H1 (cell line): ENCODE measurements around the gene OR4N2. TPM values are rescaled to one million over a fixed set of nuclear protein-coding genes. Genes with fewer than 3 reads are reported as not detected.

Experiments
- CTCF ChIA-PET: fragments of 300-600 bp; sonication (Branson Sonifier 250); formaldehyde crosslinking; loops from one replicate; lab custom pipeline; 2021; ENCODE audit not compliant: partially characterized antibody; lab: Charles Lee
- POLR2A ChIA-PET: fragments of 300-600 bp; sonication (Branson Sonifier 250); formaldehyde crosslinking; loops from one replicate; lab custom pipeline; 2021; ENCODE audit warnings: inconsistent platforms; ENCODE audit not compliant: partially characterized antibody; lab: Charles Lee
- DNase-seq, 2 experiments: peaks; one replicate each; pipeline versions ENCODE4 v3.0.0 to v3.0.0-alpha.2; 2010 to 2022; ENCODE audit warnings: low spot score in 2 of 2, low read depth in 1 of 2, mixed read lengths in 1 of 2
- FAIRE-seq: peaks from 2 replicates; lab custom pipeline; 2011; peaks lifted over from hg19 to GRCh38; lab: Jason Lieb, UNC
- H2AFZ ChIP-seq: 2 replicates; pipeline ENCODE4 v1.8.1; 2012; ENCODE audit warnings: low read length, inconsistent platforms
- H2AK5ac ChIP-seq: 2 replicates; pipeline ENCODE4 v1.6.1; 2013; ENCODE audit warnings: low read depth, low read length
- H2BK120ac ChIP-seq: replicated peaks from 2 replicates; pipeline ENCODE3; 2013; ENCODE audit warnings: low read depth, low read length, inconsistent platforms
- H2BK12ac ChIP-seq: 2 replicates; pipeline ENCODE4 v1.6.1; 2013; ENCODE audit warnings: low read depth, low read length
- H2BK15ac ChIP-seq: 2 replicates; pipeline ENCODE4 v1.6.1; 2013; ENCODE audit warnings: low read length
- H2BK20ac ChIP-seq: 2 replicates; pipeline ENCODE4 v1.6.1; 2013; ENCODE audit warnings: low read length
- H2BK5ac ChIP-seq: 2 replicates; pipeline ENCODE4 v1.6.1; 2013; ENCODE audit warnings: low read depth, low read length
- H3K14ac ChIP-seq: 2 replicates; pipeline ENCODE4 v1.6.1; 2013; ENCODE audit warnings: inconsistent platforms; ENCODE audit not compliant: insufficient read length
- H3K18ac ChIP-seq: 2 replicates; pipeline ENCODE4 v1.6.1; 2013; ENCODE audit warnings: low read length; ENCODE audit errors: extremely low read depth
- H3K23ac ChIP-seq: 2 replicates; pipeline ENCODE4 v1.6.1; 2013; ENCODE audit warnings: inconsistent platforms; ENCODE audit not compliant: insufficient read length
- H3K23me2 ChIP-seq: 2 replicates; pipeline ENCODE4 v1.6.1; 2013; ENCODE audit warnings: low read depth, low read length
- H3K27ac ChIP-seq: 2 replicates; pipeline ENCODE4 v1.6.1; 2011; ENCODE audit warnings: low read depth, low read length, inconsistent platforms
- H3K27me3 ChIP-seq, 4 experiments: replicated peaks in 1 of 4; 1 replicate in 1 of 4; 2 replicates in 3 of 4; pipeline versions ENCODE4 v1.6.1 to v1.8.1; 2011 to 2013; ENCODE audit warnings: low read length in 3 of 4, mild to moderate bottlenecking in 3 of 4, inconsistent platforms in 2 of 4, mixed read lengths in 2 of 4, moderate library complexity in 1 of 4; ENCODE audit not compliant: control insufficient read depth in 3 of 4, insufficient read depth in 3 of 4; ENCODE audit errors: extremely low read depth in 1 of 4
- H3K36me3 ChIP-seq, 4 experiments: 2 replicates each; pipeline versions ENCODE4 v1.6.1 to v1.8.1; 2011 to 2013; ENCODE audit warnings: mild to moderate bottlenecking in 4 of 4, low read length in 3 of 4, moderate library complexity in 2 of 4, control low read depth in 1 of 4, inconsistent platforms in 1 of 4; ENCODE audit not compliant: insufficient read depth in 4 of 4, control insufficient read depth in 2 of 4
- H3K4ac ChIP-seq: replicated peaks from 2 replicates; pipeline ENCODE3; 2013; ENCODE audit warnings: low read length, low read depth, mixed read lengths, inconsistent platforms; ENCODE audit not compliant: insufficient read length
- H3K4me1 ChIP-seq, 4 experiments: replicated peaks in 1 of 4; 1 replicate in 1 of 4; 2 replicates in 3 of 4; pipeline versions ENCODE4 v1.6.1 to v1.8.1; 2011 to 2013; ENCODE audit warnings: low read length in 3 of 4, inconsistent platforms in 2 of 4, mixed read lengths in 1 of 4; ENCODE audit not compliant: insufficient read depth in 4 of 4, control insufficient read depth in 3 of 4
- H3K4me2 ChIP-seq, 2 experiments: 2 replicates each; pipeline versions ENCODE4 v1.6.1 to v1.8.1; 2011 to 2013; ENCODE audit warnings: low read depth in 2 of 2, low read length in 2 of 2, control low read depth in 1 of 2, inconsistent platforms in 1 of 2, mild to moderate bottlenecking in 1 of 2; ENCODE audit not compliant: insufficient read depth in 1 of 2
- H3K4me3 ChIP-seq, 4 experiments: fragments of 200-600, 300-600 bp in 1 of 4; sonication (generic), shearing (Covaris generic), sonication (Bioruptor Twin) in 1 of 4; 2 replicates each; pipeline versions ENCODE4 v1.5.1 to v1.8.1; 2011 to 2016; ENCODE audit warnings: low read length in 4 of 4, low read depth in 3 of 4, control low read depth in 2 of 4, inconsistent platforms in 2 of 4, mild to moderate bottlenecking in 2 of 4, mixed read lengths in 1 of 4, moderate library complexity in 1 of 4; ENCODE audit not compliant: insufficient read depth in 2 of 4; ENCODE audit errors: extremely low read depth in 1 of 4
- H3K56ac ChIP-seq: replicated peaks from 2 replicates; pipeline ENCODE3; 2013; ENCODE audit warnings: low read depth, mild to moderate bottlenecking, mixed read lengths, low read length, inconsistent platforms; ENCODE audit not compliant: insufficient read length
- H3K79me1 ChIP-seq: 2 replicates; pipeline ENCODE4 v1.6.1; 2013; ENCODE audit warnings: low read depth, low read length, control low read depth
- H3K79me2 ChIP-seq, 2 experiments: 2 replicates each; pipeline versions ENCODE4 v1.6.1 to v1.8.1; 2012 to 2013; ENCODE audit warnings: low read length in 2 of 2, mild to moderate bottlenecking in 2 of 2, inconsistent platforms in 1 of 2; ENCODE audit not compliant: insufficient read depth in 2 of 2, control insufficient read depth in 1 of 2
- H3K9ac ChIP-seq, 4 experiments: replicated peaks in 1 of 4; 1 replicate in 1 of 4; 2 replicates in 3 of 4; pipeline versions ENCODE4 v1.6.1 to v1.8.1; 2011 to 2013; ENCODE audit warnings: low read depth in 3 of 4, low read length in 3 of 4, control low read depth in 2 of 4, mild to moderate bottlenecking in 2 of 4, moderate library complexity in 2 of 4, inconsistent platforms in 1 of 4; ENCODE audit errors: extremely low read depth in 1 of 4
- H3K9me3 ChIP-seq, 2 experiments: 2 replicates each; pipeline versions ENCODE4 v1.6.1 to v1.8.1; 2012 to 2013; ENCODE audit warnings: mild to moderate bottlenecking in 2 of 2, moderate library complexity in 2 of 2, control low read depth in 1 of 2, inconsistent platforms in 1 of 2, low read depth in 1 of 2, low read length in 1 of 2, mixed read lengths in 1 of 2; ENCODE audit not compliant: insufficient read depth in 2 of 2
- H4K20me1 ChIP-seq, 2 experiments: replicated peaks in 1 of 2; 2 replicates each; pipeline versions ENCODE3 to v1.8.1; 2011 to 2013; ENCODE audit warnings: inconsistent platforms in 2 of 2, low read length in 2 of 2, mild to moderate bottlenecking in 1 of 2; ENCODE audit not compliant: insufficient read depth in 2 of 2, control insufficient read depth in 1 of 2
- H4K5ac ChIP-seq: 2 replicates; pipeline ENCODE4 v1.6.1; 2013; ENCODE audit warnings: low read length, low read depth, mixed read lengths, inconsistent platforms; ENCODE audit not compliant: insufficient read length
- H4K8ac ChIP-seq: 2 replicates; pipeline ENCODE4 v1.8.0; 2013; ENCODE audit warnings: mild to moderate bottlenecking, moderate library complexity, low read length, inconsistent platforms; ENCODE audit not compliant: insufficient read depth; ENCODE audit errors: extremely low read depth
- H4K91ac ChIP-seq: replicated peaks from 2 replicates; pipeline ENCODE3; 2013; ENCODE audit warnings: low read length, mixed read lengths, inconsistent platforms; ENCODE audit not compliant: insufficient read length
- BRCA1 ChIP-seq: IDR thresholded peaks from 2 replicates; pipeline ENCODE4 v1.6.1; 2012; ENCODE audit warnings: low read depth, low read length, improper control_type of control experiment
- KDM4A ChIP-seq: IDR thresholded peaks from one replicate; pipeline ENCODE4 v1.7.1; 2012; ENCODE audit warnings: low read depth, mild to moderate bottlenecking, moderate library complexity, low read length, inconsistent platforms; ENCODE audit not compliant: severe bottlenecking
- MAFK ChIP-seq: IDR thresholded peaks from 2 replicates; pipeline ENCODE4 v1.6.1; 2012; ENCODE audit warnings: low read depth, mild to moderate bottlenecking, improper control_type of control experiment, low read length
- SUZ12 ChIP-seq: fragments of 200-600 bp; sonication (generic); IDR thresholded peaks from 2 replicates; pipeline ENCODE4 v1.6.1; 2012; ENCODE audit warnings: mild to moderate bottlenecking, inconsistent platforms, low read length, moderate library complexity, mixed read lengths
- WGBS, 2 experiments: shearing (Covaris generic) in 1 of 2; methylation state at CpG; one replicate each; pipeline versions ENCODE4 v1.1.6 to v1.1.7; 2013 to 2015; ENCODE audit warnings: low lambda C conversion rate in 2 of 2, mixed read lengths in 2 of 2, inconsistent platforms in 1 of 2, low coverage in 1 of 2, missing lambda C conversion rate in 1 of 2; ENCODE audit not compliant: insufficient replicate concordance in 2 of 2, insufficient coverage in 1 of 2, insufficient read length in 1 of 2; ENCODE audit errors: extremely low coverage in 1 of 2, missing lambda C conversion rate in 1 of 2; 5-methylcytosine and 5-hydroxymethylcytosine counted together
- polyA plus RNA-seq, 7 experiments: library from polyadenylated mRNA; depleted of rRNA in 3 of 7; stranded (reverse) in 5 of 7; unstranded in 2 of 7; fragments of >200 nt in 5 of 7; fragments of 200-250 nt in 2 of 7; gene quantifications; 1 replicate in 5 of 7; 2 replicates in 1 of 7; 4 replicates in 1 of 7; pipeline versions ENCODE4 v1.2.1 to v1.2.3, GENCODE V29; 2011 to 2013; ENCODE audit warnings: missing spikeins in 2 of 7, mixed read lengths in 2 of 7
- total RNA-seq: library from RNA; stranded (reverse); fragmentation: NEBNext Ultra II Directional; extraction: Animal tissue kit (Norgen Biotek cat#: 25700); gene quantifications from 2 replicates; pipeline ENCODE4 v1.2.1, GENCODE V29; 2021

The OR4N2 gene
- total and polyA plus RNA-seq, 2 of the 8 experiments (the other 6 are each of a cell fraction or from before 2014, with no cell fraction given) = not detected

GRCh38 chr14:19799880-19800279 is 3.7 kb upstream of the OR4N2 start:
- H3K4me3 ChIP-seq = no peak overlapping the region
- no peak overlapping the region for H3K56ac ChIP-seq

More at GRCh38 chr14:19799880-19800279, 3.7 kb upstream of the OR4N2 start:
- FAIRE-seq (no peak), DNase-seq (no peak)
- no peak overlapping the region for H2BK20ac ChIP-seq
- H3K27me3 ChIP-seq = no peaks in the 10 kb centered on the region
- H3K4ac ChIP-seq = no peak overlapping the region
- CTCF ChIA-PET = no interaction called here
- no peak overlapping the region for H2AK5ac ChIP-seq
- H3K36me3 ChIP-seq = no peaks in the 10 kb centered on the region; a peak in 1 of 8 replicates
- H4K5ac ChIP-seq = no peak overlapping the region
- H4K20me1 ChIP-seq = no peaks in the 10 kb centered on the region
- H4K91ac ChIP-seq = no peak overlapping the region
- H2AFZ ChIP-seq = no peak overlapping the region
- no peaks in the 10 kb centered on the region for H3K4me1 ChIP-seq
- no peak overlapping the region for H4K8ac ChIP-seq
- H3K79me2 ChIP-seq = no peaks in the 10 kb centered on the region
- H3K14ac ChIP-seq = no peak overlapping the region
- H3K23ac ChIP-seq = no peak overlapping the region
- no peaks in the 10 kb centered on the region for H3K79me1 ChIP-seq
- POLR2A ChIA-PET = no interaction called here
- no peak overlapping the region for H3K27ac ChIP-seq
- no peak overlapping the region for H2BK5ac ChIP-seq
- no peak overlapping the region for H2BK15ac ChIP-seq
- TF ChIP-seq KDM4A = no peak
- TF ChIP-seq SUZ12 = no peak
- TF ChIP-seq MAFK = no peak
- TF ChIP-seq BRCA1 = no peak
- TF ChIP-seq, all 59 proteins: peak for 0
- Histone ChIP-seq H3K23me2 (no peaks in the 10 kb centered on the region), H3K9ac (no peak overlapping the region), H3K4me2 (no peak overlapping the region), H3K18ac (no peak overlapping the region), H2BK12ac (no peak overlapping the region), H2BK120ac (no peak overlapping the region), H3K9me3 (peaks cover 31 to 63% of the 10 kb centered on the region in 2 experiments)
- WGBS, 2 experiments = 76% methylated on average over 5 of the region's 5 CpGs; no CpG with 5 or more reads in 1 of the 2 experiments
